ENCODE measurements around the gene EIF4G1. TPM values are rescaled to one million over a fixed set of nuclear protein-coding genes. Genes with fewer than 3 reads are reported as not detected.

Gene EIF4G1
- total RNA-seq, 2 donors from 2014 or later: 229 to 275 TPM

DNA sequence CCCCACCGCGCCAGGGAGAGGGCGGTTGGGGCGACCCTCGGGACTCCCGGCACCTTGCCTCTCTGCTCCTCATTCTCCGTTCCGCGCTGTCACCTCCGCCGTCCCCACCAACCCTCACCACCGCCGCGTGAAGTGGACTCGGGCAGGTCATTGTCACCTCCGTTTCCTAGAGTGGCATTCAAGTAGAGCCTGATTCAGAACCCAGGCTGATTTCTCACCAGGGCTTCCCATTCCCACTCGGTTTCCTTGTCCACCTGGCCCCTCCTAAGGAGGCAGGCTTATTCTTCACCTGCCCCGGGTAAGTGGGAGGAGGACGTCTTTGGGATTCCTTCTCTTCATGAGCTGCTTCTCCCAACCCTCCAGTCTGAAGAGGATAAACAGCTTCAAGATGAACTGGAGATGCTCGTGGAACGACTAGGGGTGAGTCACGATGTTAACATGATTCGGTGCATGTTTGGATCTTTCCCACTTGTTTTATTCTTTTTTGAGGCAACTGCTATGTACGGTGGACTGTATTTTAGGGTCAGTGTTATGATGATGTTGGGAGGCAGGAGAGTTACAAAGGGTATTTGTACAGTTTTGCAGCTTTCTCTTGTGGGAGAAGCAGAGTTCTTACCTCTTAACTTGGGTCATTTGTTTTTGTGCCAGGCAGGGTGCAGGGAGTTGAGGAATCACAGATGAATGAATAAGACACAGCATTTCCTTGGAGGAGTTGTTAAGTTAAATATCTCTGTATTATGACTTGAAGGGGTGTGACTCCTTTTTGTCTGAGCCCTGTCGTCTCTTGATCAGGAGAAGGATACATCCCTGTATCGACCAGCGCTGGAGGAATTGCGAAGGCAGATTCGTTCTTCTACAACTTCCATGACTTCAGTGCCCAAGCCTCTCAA lies 14.7 kb upstream of the EIF4G1 start:
- intact Hi-C loops (cut with DNase I): no loop called here
- DNase-seq (no peak), ATAC-seq (peak in 1 of 2 donors; percentile 1)

DNA sequence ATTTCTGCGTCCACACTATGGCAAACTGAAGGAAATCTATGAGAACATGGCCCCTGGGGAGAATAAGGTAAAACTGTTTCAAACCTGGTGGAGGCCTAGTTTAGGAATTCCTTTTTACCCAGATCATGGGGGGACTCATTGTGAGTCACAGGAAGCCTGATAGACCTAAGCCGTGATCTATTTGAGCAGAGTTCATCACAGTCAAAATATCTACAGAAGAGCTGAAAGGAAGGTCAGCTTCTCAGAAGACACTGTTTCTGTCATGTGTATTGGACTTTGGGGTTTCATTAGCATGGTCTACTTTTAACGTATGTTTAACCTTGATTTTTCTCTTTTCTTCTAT lies 14.1 kb upstream of the EIF4G1 start:
- intact Hi-C loops (cut with DNase I): no loop called here
- DNase-seq (no peak), ATAC-seq (no peak)

DNA sequence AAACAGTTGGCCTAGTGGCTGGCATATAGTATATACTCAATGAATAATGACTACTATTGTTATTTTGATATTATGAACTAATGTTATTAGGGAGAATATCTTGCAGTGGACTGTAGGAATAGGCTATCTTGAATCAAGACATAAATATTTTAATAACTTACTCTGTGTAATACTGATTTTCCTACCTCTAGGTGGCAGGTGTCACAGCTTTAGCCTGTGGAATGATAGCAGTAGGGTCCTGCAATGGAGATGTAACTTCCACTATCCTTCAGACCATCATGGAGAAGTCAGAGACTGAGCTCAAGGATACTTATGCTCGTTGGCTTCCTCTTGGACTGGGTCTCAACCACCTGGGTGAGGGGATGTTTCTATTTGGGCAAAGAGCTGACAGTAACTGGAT lies 8.8 kb upstream of the EIF4G1 start:
- DNase-seq (no peak), ATAC-seq (no peak)
- intact Hi-C loops (cut with DNase I): no loop called here

DNA sequence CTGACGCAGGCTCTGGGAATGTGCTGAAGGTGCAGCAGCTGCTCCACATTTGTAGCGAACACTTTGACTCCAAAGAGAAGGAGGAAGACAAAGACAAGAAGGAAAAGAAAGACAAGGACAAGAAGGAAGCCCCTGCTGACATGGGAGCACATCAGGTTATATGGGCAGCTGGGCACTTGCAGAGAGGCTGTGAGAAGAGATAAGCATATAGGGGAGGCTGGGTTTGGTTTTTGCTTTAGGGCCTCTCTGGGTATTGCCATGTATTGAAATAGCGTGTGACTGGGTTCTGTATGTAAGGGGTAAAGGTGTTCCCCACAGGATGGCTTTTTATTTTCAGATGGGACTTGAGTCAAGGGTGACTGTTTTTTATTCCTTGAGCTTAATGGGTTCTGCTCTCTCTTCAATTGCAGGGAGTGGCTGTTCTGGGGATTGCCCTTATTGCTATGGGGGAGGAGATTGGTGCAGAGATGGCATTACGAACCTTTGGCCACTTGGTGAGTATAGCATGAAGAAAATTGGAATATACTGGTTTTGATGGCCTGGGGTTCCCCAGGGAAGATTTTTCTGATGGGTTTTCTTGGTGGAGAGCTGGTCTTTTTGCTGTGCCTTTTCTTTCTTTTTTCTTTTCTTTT lies 7.9 kb upstream of the EIF4G1 start:
- DNase-seq: no peak
- intact Hi-C loops (cut with DNase I): no loop called here
- ATAC-seq: no peak

DNA sequence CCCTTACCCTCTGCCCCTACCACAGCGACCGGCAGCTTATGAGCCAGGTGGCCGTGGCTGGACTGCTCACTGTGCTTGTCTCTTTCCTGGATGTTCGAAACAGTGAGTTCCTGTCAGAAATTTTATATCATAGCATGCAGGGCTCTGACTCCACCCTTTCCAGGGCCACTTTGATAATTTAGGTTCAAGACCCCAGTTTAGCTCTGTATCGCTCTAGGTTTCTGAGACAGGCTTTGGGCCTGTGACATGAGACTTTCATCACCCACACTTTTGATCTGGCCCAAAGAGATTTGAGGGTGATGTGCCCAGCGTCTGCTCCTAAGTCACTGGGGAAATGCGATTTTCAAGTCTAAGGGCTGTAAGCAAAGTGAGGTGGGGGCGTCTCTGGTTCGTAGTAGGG lies 6.5 kb upstream of the EIF4G1 start:
- DNase-seq (no peak), ATAC-seq (no peak)
- intact Hi-C loops (cut with DNase I): no loop called here

DNA sequence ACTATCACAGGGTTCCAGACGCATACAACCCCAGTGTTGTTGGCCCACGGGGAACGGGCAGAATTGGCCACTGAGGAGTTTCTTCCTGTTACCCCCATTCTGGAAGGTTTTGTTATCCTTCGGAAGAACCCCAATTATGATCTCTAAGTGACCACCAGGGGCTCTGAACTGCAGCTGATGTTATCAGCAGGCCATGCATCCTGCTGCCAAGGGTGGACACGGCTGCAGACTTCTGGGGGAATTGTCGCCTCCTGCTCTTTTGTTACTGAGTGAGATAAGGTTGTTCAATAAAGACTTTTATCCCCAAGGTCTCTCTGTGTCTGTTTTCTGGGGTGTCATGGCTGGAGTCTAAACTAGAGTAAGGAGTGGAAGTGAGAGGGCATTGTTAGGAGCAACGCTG lies 5.7 kb upstream of the EIF4G1 start:
- DNase-seq: no peak
- intact Hi-C loops (cut with DNase I): no loop called here
- no peak for ATAC-seq

DNA sequence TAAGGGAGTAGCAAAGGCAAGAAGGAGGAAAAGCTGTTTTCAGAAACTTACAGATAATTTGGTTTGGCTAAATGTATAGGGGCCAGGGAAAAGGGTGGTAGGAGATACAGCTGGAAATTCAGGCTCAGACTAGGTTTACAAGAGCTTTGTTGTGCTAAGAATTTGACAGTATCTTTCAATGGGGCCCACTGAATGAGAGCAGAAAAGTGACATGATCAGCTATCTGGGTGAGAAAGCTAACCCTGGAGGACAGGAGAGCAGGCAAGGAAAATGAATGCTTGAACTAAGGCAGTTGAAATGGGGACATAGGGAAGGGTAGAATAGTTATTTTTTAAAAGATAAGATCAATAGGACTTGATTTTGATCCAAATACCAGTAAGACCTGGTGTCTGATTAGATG lies 2.8 kb upstream of the EIF4G1 start:
- intact Hi-C loops (cut with DNase I): no loop called here
- no peak for ATAC-seq
- no peak for DNase-seq

DNA sequence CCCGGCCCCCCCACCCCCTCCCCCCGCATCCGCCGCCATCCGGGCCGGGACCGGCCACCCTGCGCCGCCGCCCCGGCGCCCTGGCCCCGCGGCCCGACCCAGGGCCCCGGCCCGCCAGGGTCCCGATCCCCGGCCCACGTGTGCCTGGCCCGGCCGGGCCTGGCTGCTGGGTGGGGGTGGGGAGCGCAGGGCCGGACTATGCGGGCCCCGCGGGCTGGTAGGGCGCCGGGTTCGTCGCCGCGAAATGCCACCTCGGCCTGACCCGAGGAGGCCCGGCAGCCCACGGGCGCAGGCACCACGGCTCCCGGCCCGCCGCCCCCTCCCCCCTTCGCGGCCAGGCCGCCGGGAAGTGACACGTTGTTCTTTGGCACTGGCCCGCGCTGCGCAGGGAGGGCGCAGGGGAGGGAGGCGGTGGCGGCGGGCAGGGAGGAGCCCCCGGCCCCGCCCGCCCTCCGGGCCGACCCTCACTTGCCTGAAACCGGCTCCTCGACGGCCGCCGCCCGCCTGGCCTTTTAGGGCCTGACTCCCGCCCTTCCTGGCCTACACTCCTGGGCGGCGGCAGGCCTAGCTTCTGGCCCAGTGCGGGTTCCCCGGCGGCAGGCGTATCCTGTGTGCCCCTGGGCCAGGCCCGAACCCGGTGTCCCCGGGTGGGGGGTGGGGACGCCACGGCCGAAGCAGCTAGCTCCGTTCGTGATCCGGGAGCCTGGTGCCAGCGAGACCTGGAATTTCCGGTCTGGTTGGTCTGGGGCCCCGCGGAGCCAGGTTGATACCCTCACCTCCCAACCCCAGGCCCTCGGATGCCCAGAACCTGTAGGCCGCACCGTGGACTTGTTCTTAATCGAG lies 515 bp downstream of the EIF4G1 start:
- DNase-seq (peak; percentile 94), ATAC-seq (peak; percentile 82 to 84)
- intact Hi-C loops (cut with DNase I): no loop called here

DNA sequence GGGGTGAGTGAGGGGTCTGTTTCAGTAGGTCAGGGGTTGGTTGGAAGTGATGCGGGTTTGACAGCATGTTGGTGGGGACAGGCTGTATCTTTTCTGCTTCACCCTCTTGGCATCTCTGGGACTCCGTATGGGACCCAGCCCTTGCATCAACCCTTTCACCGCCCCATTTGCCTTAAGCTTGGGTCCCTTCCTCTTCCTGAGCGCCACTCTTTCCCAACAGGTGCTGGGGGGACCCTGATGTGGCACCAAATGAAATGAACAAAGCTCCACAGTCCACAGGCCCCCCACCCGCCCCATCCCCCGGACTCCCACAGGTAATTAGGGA lies 1.1 kb downstream of the EIF4G1 start:
- ATAC-seq: no peak
- intact Hi-C loops (cut with DNase I): no loop called here
- no peak for DNase-seq

DNA sequence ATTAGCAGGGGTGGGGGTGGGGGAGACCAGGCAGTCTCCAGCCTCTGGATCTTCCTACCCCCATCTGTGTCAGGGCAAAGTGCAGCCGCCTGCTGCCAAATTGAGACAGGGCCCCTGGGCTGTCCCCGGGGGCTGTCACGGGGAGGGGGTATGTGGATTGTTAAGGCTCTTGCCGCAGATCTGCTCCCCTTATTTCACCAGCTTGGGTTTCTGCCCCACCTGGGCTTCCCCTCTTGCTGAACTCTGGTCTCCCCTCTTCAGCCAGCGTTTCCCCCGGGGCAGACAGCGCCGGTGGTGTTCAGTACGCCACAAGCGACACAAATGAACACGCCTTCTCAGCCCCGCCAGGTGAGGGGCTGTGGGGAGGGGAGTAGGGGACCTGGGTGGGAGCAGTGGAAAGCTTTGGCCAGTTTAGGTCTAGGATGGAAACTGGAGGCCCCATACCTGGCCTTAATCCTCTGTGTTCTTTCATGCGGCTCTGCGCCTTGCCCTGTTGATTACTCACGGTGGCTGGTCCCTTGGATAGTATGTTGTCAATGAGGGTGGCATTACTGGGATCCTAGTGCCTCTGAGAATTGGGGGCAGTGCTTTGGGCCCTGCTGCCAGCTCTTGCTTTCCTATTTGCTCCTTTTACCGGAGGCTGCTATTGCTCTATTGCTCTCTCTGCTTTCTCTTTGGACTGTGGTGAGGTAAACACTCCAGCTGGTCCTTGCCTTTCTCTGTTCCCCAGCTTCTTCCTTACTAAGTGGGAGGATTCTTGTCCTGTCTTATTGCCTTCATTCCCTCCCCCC lies 1.7 kb downstream of the EIF4G1 start:
- ATAC-seq (no peak), DNase-seq (no peak)
- intact Hi-C loops (cut with DNase I): no loop called here

DNA sequence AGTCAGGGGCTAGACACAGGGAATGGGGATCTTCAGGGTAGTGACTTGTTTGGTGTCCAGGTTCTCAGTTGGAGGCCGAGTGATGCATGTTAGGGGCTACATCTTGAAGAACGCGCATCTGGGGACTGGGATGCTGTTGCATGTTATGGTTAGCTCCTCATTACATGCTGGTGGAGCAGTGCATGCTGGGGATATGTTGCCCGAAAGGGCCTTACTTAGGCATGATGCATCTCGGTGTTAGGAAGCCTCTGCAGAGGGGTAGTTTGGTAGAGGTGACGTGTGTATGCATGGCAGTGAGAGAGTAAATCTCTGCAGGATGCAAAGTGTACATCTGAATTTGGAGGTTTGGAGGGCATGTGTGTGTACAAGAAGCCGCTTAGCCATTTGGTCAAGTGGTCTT lies 2.4 kb downstream of the EIF4G1 start:
- intact Hi-C loops (cut with DNase I): no loop called here
- ATAC-seq (no peak), DNase-seq (no peak)

DNA sequence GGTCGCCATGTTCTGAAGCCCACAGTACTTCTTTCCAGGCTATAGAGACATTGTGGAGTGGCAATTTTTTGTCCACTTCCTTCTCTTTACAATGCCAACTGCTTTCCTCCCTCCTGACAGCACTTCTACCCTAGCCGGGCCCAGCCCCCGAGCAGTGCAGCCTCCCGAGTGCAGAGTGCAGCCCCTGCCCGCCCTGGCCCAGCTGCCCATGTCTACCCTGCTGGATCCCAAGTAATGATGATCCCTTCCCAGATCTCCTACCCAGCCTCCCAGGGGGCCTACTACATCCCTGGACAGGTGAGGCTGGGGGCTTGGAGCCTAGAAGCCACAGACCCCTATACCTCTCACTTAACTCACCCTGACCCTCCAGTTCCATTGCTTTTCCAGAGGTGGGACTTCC lies 2.8 kb downstream of the EIF4G1 start:
- no peak for ATAC-seq
- DNase-seq: no peak
- intact Hi-C loops (cut with DNase I): no loop called here

DNA sequence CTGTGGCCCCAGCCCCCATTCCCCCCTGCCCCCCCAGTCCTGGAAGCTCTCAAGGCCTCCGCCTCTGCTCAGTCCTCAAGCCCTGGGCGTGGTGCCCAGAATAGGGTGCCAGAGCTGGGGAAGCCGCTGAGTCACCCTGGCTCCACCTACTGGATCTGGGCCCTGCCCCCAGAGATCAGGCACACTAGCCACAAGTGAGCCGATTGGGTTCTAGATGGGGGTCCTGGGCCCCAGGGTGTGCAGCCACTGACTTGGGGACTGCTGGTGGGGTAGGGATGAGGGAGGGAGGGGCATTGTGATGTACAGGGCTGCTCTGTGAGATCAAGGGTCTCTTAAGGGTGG lies 5.7 kb downstream of the EIF4G1 start:
- intact Hi-C loops (cut with DNase I): no loop called here
- ATAC-seq (peak; percentile 91), DNase-seq (peak; percentile 98)

DNA sequence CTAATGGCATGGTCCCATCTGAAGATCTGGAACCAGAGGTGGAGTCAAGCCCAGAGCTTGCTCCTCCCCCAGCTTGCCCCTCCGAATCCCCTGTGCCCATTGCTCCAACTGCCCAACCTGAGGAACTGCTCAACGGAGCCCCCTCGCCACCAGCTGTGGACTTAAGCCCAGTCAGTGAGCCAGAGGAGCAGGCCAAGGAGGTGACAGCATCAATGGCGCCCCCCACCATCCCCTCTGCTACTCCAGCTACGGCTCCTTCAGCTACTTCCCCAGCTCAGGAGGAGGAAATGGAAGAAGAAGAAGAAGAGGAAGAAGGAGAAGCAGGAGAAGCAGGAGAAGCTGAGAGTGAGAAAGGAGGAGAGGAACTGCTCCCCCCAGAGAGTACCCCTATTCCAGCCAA lies 7.3 kb downstream of the EIF4G1 start:
- ATAC-seq: no peak
- intact Hi-C loops (cut with DNase I): no loop called here
- DNase-seq: no peak

DNA sequence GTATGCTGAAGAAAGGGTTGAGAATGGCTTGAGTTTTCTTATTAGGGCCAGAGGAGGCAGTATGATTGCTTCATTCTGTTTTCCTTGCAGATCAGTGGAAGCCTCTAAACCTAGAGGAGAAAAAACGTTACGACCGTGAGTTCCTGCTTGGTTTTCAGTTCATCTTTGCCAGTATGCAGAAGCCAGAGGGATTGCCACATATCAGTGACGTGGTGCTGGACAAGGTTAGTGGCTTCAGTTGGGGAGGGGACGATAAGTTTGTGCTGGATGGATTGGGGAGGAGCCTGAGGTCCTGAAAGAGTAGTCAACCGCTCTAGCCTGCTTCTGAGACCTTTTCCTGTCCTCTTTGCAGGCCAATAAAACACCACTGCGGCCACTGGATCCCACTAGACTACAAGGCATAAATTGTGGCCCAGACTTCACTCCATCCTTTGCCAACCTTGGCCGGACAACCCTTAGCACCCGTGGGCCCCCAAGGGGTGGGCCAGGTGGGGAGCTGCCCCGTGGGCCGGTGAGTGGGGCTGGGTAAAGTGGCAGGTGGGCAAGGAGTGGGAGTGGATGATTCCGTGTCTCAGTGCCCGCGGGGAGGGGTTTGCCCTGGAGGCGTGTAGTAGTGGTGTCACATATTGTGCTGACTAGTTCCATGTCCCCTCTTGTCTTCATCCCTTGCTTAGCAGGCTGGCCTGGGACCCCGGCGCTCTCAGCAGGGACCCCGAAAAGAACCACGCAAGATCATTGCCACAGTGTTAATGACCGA lies 8.5 kb downstream of the EIF4G1 start:
- ATAC-seq (peak in 1 of 2 donors; percentile 20), DNase-seq (peak; percentile 70)
- intact Hi-C loops (cut with DNase I): no loop called here

DNA sequence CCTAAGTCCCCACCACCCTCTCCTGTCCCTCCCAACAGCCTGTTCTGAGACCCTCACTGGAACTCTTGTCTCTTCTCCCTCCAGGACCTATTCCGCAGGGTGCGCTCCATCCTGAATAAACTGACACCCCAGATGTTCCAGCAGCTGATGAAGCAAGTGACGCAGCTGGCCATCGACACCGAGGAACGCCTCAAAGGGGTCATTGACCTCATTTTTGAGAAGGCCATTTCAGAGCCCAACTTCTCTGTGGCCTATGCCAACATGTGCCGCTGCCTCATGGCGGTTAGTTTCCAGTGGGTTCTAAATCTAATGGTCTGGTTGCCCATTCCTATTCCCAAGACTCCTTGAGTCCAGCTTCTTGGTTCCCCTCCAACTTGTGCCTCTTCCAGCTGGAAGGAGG lies 9.3 kb downstream of the EIF4G1 start:
- no peak for ATAC-seq

DNA sequence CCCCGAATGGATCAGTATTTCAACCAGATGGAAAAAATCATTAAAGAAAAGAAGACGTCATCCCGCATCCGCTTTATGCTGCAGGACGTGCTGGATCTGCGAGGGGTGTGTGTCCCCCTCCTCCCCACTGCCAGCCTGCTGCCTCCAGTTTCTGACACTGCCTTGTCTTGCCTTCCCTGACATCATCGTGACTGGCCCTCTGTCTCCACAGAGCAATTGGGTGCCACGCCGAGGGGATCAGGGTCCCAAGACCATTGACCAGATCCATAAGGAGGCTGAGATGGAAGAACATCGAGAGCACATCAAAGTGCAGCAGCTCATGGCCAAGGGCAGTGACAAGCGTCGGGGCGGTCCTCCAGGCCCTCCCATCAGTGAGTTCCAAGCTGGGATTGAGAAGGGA lies 10.9 kb downstream of the EIF4G1 start:
- intact Hi-C loops (cut with DNase I): no loop called here
- ATAC-seq (no peak), DNase-seq (no peak)

More for the DNA sequence above, 9.3 kb downstream of the EIF4G1 start:
- intact Hi-C loops (cut with DNase I): no loop called here
- no peak for DNase-seq

DNA sequence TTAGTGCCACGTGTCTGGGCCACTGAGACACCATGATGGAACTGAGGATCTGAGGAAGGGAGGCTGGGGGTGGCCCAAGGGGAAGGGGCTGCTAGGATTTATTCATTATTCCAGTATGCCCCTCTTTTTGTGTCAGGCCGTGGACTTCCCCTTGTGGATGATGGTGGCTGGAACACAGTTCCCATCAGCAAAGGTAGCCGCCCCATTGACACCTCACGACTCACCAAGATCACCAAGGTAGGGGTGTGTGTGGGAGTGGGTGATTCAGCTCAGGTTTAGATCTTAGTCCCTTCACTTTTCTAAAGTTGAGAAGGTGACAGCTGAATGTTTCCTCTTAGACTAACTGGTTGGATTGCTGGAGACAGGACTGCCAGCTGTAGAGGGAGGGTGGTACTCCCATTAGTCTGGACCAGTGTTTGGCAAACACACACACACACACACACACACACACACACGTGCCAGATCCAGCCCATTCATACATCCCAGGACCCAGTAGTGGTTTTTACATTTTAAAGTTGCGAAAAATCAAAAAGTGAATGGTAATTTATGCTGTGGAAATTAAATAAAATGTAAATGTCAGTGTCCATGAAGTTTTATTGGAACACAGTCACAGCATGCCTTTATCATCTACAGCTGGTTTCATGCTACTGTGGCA lies 11.4 kb downstream of the EIF4G1 start:
- intact Hi-C loops (cut with DNase I): no loop called here
- ATAC-seq: no peak
- no peak for DNase-seq

All from left cardiac atrium (tissue), 4 donors.